SU-DHL-6 (cell line): ENCODE data around the gene COG2.

Experiments
- H2AFZ ChIP-seq: fragments of 200-600 bp; sonication (generic); 2 replicates; pipeline ENCODE4 v1.6.1; 2014; ENCODE audit warnings: low read depth, mild to moderate bottlenecking, moderate library complexity, mixed read lengths, antibody characterized with exemption, low read length; ENCODE audit not compliant: severe bottlenecking
- H3F3A ChIP-seq: fragments of 200-600 bp; shearing (Covaris generic); 2 replicates; pipeline ENCODE4 v1.6.0; 2016; ENCODE audit warnings: antibody characterized with exemption, mild to moderate bottlenecking; ENCODE audit not compliant: insufficient read depth
- H3K27ac ChIP-seq: fragments of 200-600 bp; sonication (generic); 2 replicates; pipeline ENCODE4 v1.5.1; 2016; ENCODE audit warnings: low read depth, mild to moderate bottlenecking, low read length, moderate library complexity, mixed read lengths
- H3K27me3 ChIP-seq: fragments of 200-600 bp; sonication (generic), shearing (Covaris generic); 2 replicates; pipeline ENCODE4 v1.6.0; 2014; ENCODE audit warnings: mild to moderate bottlenecking, low read length
- H3K36me3 ChIP-seq: fragments of 200-600 bp; sonication (generic); 2 replicates; pipeline ENCODE4 v1.6.1; 2014; ENCODE audit warnings: mild to moderate bottlenecking, low read length, mixed read lengths
- H3K4me2 ChIP-seq: fragments of 300-600, 200-600 bp; shearing (Covaris generic), sonication (generic); 2 replicates; pipeline ENCODE4 v1.6.0; 2014; ENCODE audit warnings: low read length, low read depth, mild to moderate bottlenecking; ENCODE audit not compliant: poor library complexity, severe bottlenecking
- H3K4me3 ChIP-seq: fragments of 200-600 bp; sonication (generic); 2 replicates; pipeline ENCODE4 v1.5.1; 2014; ENCODE audit warnings: antibody characterized with exemption, low read length, mild to moderate bottlenecking, mixed read lengths; ENCODE audit not compliant: insufficient read depth, poor library complexity, severe bottlenecking
- H3K79me2 ChIP-seq: fragments of 200-600 bp; sonication (generic); 2 replicates; pipeline ENCODE4 v1.6.1; 2014; ENCODE audit warnings: mild to moderate bottlenecking, low read length, moderate library complexity; ENCODE audit not compliant: insufficient read depth
- H3K9ac ChIP-seq: fragments of 200-600 bp; sonication (generic); 2 replicates; pipeline ENCODE4 v1.7.0; 2014; ENCODE audit warnings: mild to moderate bottlenecking, low read length
- H3K9me2 ChIP-seq: fragments of 200-600 bp; sonication (generic); replicated peaks from 2 replicates; pipeline ENCODE4 v1.6.1; 2014; ENCODE audit warnings: low read length; ENCODE audit not compliant: insufficient read depth
- H3K9me3 ChIP-seq: fragments of 200-600 bp; sonication (generic); 2 replicates; pipeline ENCODE4 v1.6.1; 2014; ENCODE audit warnings: low read length, mixed read lengths; ENCODE audit not compliant: insufficient read depth
- H4K20me1 ChIP-seq: fragments of 200-600 bp; sonication (generic); 2 replicates; pipeline ENCODE4 v1.6.1; 2014; ENCODE audit warnings: low read depth, mild to moderate bottlenecking, antibody characterized with exemption, low read length, moderate library complexity, mixed read lengths
- CTCF ChIP-seq: fragments of 200-600 bp; sonication (generic); IDR thresholded peaks from one replicate; pipeline ENCODE4 v1.5.1; 2017; ENCODE audit warnings: antibody characterized with exemption, mild to moderate bottlenecking, low read length, moderate library complexity; ENCODE audit not compliant: insufficient read depth, poor library complexity, severe bottlenecking
- EZH2phosphoT487 ChIP-seq: fragments of 200-600 bp; sonication (generic), shearing (Covaris generic); conservative IDR thresholded peaks from 2 replicates; pipeline ENCODE4 v1.6.1; 2018; ENCODE audit warnings: mild to moderate bottlenecking, antibody characterized with exemption, low read length, moderate library complexity, mixed read lengths

COG2 gene

GRCh38 chr1:230712470-230712942, 70.2 kb downstream of the COG2 start:
- Histone ChIP-seq H3K4me3 (no peak overlapping the region), H3K9me3 (no peaks in the 10 kb centered on the region), H2AFZ (no peak overlapping the region), H3K4me2 (no peak overlapping the region), H3K27ac (no peak overlapping the region), H3F3A (no peaks in the 10 kb centered on the region), H4K20me1 (no peaks in the 10 kb centered on the region), H3K27me3 (no peaks in the 10 kb centered on the region), H3K79me2 (no peaks in the 10 kb centered on the region), H3K9me2 (no peaks in the 10 kb centered on the region), H3K36me3 (no peaks in the 10 kb centered on the region), H3K9ac (no peak overlapping the region)
- TF ChIP-seq CTCF (no peak), EZH2phosphoT487 (no peak)

- H3K36me3 ChIP-seq = no peaks in the 10 kb centered on the region
- no peaks in the 10 kb centered on the region for H3K27me3 ChIP-seq
- H3F3A ChIP-seq = no peaks in the 10 kb centered on the region
- no peak overlapping the region for H3K4me2 ChIP-seq
- no peak overlapping the region for H2AFZ ChIP-seq
- no peaks in the 10 kb centered on the region for H3K79me2 ChIP-seq
- no peak overlapping the region for H3K27ac ChIP-seq
- TF ChIP-seq EZH2phosphoT487 = no peak
- TF ChIP-seq CTCF = no peak
- H3K9me2 ChIP-seq = no peaks in the 10 kb centered on the region
- H3K9ac ChIP-seq = no peak overlapping the region
- no peak overlapping the region for H3K4me3 ChIP-seq
- no peaks in the 10 kb centered on the region for H4K20me1 ChIP-seq
- no peaks in the 10 kb centered on the region for H3K9me3 ChIP-seq
These were observed 70.9 kb downstream of the COG2 start for GRCh38 chr1:230713138-230713537.

GRCh38 chr1:230713547-230713914, 71.2 kb downstream of the COG2 start:
- Histone ChIP-seq H3K4me3 (no peak overlapping the region), H3K79me2 (no peaks in the 10 kb centered on the region), H3F3A (no peaks in the 10 kb centered on the region), H4K20me1 (no peaks in the 10 kb centered on the region), H3K36me3 (no peaks in the 10 kb centered on the region), H3K27me3 (no peaks in the 10 kb centered on the region), H3K9ac (no peak overlapping the region), H3K4me2 (no peak overlapping the region), H3K27ac (no peak overlapping the region), H3K9me2 (no peaks in the 10 kb centered on the region), H3K9me3 (no peaks in the 10 kb centered on the region), H2AFZ (no peak overlapping the region)
- TF ChIP-seq CTCF (no peak), EZH2phosphoT487 (no peak)
